ENCODE measurements around the gene HOXC9. TPM values are rescaled to one million over a fixed set of nuclear protein-coding genes. Genes with fewer than 3 reads are reported as not detected.

The HOXC9 gene
- total and polyA plus RNA-seq, 9 donors = 12.6 to 19.2 (median 15.6) TPM

GRCh38 chr12:54016478-54016964 is 16.6 kb downstream of the HOXC9 start:
- DNase-seq = peak; percentile 96
- peak overlapping the region; percentile 100 for H3K27ac ChIP-seq (ENCODE audit: low read length)
- no peaks in the 10 kb centered on the region for H3K9me3 ChIP-seq (replicated peaks; ENCODE audit: control insufficient read depth, low read depth, low read length)
- no peaks in the 10 kb centered on the region for H3K36me3 ChIP-seq (ENCODE audit: control insufficient read depth, insufficient read depth, low read length)
- peak overlapping the region; percentile 86 for H3K4me3 ChIP-seq (ENCODE audit: low read length)
- peaks cover 67% of the 10 kb centered on the region for H3K27me3 ChIP-seq (ENCODE audit: control insufficient read depth, insufficient read depth, low read length)
- peaks cover 66% of the 10 kb centered on the region for H3K4me1 ChIP-seq (ENCODE audit: control insufficient read depth, insufficient read depth, low read length)
- 0% methylated on average over 12 of the region's 25 CpGs for WGBS (ENCODE audit: insufficient coverage)

GRCh38 chr12:54017027-54017788 is 17.2 kb downstream of the HOXC9 start:
- Histone ChIP-seq H3K36me3 (ENCODE audit: control insufficient read depth, insufficient read depth, low read length) (no peaks in the 10 kb centered on the region), H3K4me1 (ENCODE audit: control insufficient read depth, insufficient read depth, low read length) (peaks cover 73% of the 10 kb centered on the region), H3K9me3 (replicated peaks; ENCODE audit: control insufficient read depth, low read depth, low read length) (no peaks in the 10 kb centered on the region), H3K4me3 (ENCODE audit: low read length) (peak overlapping the region; percentile 86), H3K27ac (ENCODE audit: low read length) (peak overlapping the region; percentile 100), H3K27me3 (ENCODE audit: control insufficient read depth, insufficient read depth, low read length) (peaks cover 71% of the 10 kb centered on the region)
- DNase-seq = peak; percentile 84
- under 1% methylated on average over 16 of the region's 24 CpGs for WGBS (ENCODE audit: insufficient coverage)

DNA sequence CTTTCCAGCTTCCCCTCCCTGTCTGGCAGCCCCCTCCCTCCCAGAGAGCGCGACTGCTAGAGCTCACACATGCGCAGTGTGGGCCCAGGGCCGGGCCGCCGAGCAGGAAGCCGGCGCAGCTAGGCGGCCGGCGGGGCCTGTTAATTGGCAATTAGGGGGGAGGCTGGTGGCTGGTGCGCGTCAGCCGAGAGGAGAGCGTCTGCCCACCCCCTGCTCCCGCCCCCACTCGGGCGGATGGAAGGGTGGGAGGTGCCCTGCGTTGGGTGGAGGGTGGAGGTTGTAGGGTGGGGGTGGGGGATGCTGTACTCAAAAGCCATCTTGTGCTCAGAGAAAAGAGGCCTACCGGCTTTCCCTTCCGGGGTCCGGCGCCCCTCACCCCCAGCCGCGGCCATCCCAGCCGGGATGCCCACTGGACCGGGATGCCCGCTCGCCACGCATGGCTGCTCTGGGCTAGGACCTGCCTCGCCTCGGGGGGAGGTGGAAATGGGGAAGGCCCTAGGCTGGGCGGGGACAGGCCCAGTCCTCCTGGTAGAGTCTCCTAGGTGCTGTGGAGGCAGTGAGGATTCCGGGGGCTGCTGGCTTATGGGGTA is 18.0 kb downstream of the HOXC9 start:
- Histone ChIP-seq H3K27ac (ENCODE audit: low read length) (peak overlapping the region; percentile 100), H3K4me3 (ENCODE audit: low read length) (peak overlapping the region; percentile 86), H3K9me3 (replicated peaks; ENCODE audit: control insufficient read depth, low read depth, low read length) (no peaks in the 10 kb centered on the region), H3K4me1 (ENCODE audit: control insufficient read depth, insufficient read depth, low read length) (peaks cover 78% of the 10 kb centered on the region), H3K27me3 (ENCODE audit: control insufficient read depth, insufficient read depth, low read length) (peaks cover 73% of the 10 kb centered on the region), H3K36me3 (ENCODE audit: control insufficient read depth, insufficient read depth, low read length) (no peaks in the 10 kb centered on the region)
- peak; percentile 97 for DNase-seq
- WGBS (ENCODE audit: insufficient coverage) = 2% methylated on average over 19 of the region's 34 CpGs

DNA sequence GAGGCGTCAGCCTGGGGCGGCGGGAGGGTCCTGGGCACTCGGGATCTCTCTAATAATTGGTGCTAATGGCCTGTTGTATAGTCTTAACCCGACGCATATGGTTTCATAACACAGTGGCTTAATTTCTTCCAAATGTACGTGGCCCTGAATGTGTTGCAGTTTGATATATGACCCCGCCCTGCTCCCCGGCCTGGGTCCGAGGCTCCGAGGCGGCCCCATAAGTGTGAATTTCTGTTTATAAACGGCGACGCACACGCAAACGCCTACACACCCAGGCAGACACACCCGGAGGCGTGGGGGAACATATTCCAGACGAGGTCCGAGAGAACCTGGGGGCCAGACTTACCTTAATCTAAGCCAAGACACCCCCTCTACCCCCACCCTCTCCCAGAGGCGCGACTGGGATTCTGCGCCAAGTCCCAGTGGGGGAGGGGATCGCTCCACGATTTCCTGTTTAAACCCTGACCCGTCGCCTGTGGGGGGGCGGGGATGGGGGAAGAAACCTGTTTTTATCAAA is 18.6 kb downstream of the HOXC9 start:
- Histone ChIP-seq H3K4me1 (ENCODE audit: control insufficient read depth, insufficient read depth, low read length) (peaks cover 78% of the 10 kb centered on the region), H3K9me3 (replicated peaks; ENCODE audit: control insufficient read depth, low read depth, low read length) (no peaks in the 10 kb centered on the region), H3K27ac (ENCODE audit: low read length) (peak overlapping the region; percentile 100), H3K36me3 (ENCODE audit: control insufficient read depth, insufficient read depth, low read length) (no peaks in the 10 kb centered on the region), H3K27me3 (ENCODE audit: control insufficient read depth, insufficient read depth, low read length) (peaks cover 70% of the 10 kb centered on the region), H3K4me3 (ENCODE audit: low read length) (peak overlapping the region; percentile 86)
- DNase-seq = peak; percentile 73
- 5% methylated on average over 8 of the region's 29 CpGs for WGBS (ENCODE audit: insufficient coverage)

GRCh38 chr12:54019091-54019811 is 19.3 kb downstream of the HOXC9 start:
- Histone ChIP-seq H3K4me1 (ENCODE audit: control insufficient read depth, insufficient read depth, low read length) (peaks cover 80% of the 10 kb centered on the region), H3K27me3 (ENCODE audit: control insufficient read depth, insufficient read depth, low read length) (peaks cover 72% of the 10 kb centered on the region), H3K27ac (ENCODE audit: low read length) (peak overlapping the region; percentile 100), H3K4me3 (ENCODE audit: low read length) (peak overlapping the region; percentile 86), H3K36me3 (ENCODE audit: control insufficient read depth, insufficient read depth, low read length) (no peaks in the 10 kb centered on the region), H3K9me3 (replicated peaks; ENCODE audit: control insufficient read depth, low read depth, low read length) (no peaks in the 10 kb centered on the region)
- WGBS (ENCODE audit: insufficient coverage) = 21% methylated on average over 19 of the region's 43 CpGs
- peak; percentile 60 for DNase-seq

- Histone ChIP-seq H3K27me3 (ENCODE audit: control insufficient read depth, insufficient read depth, low read length) (peaks cover 68% of the 10 kb centered on the region), H3K27ac (ENCODE audit: low read length) (peak overlapping the region; percentile 100), H3K4me1 (ENCODE audit: control insufficient read depth, insufficient read depth, low read length) (peaks cover 79% of the 10 kb centered on the region), H3K9me3 (replicated peaks; ENCODE audit: control insufficient read depth, low read depth, low read length) (no peaks in the 10 kb centered on the region), H3K36me3 (ENCODE audit: control insufficient read depth, insufficient read depth, low read length) (no peaks in the 10 kb centered on the region), H3K4me3 (ENCODE audit: low read length) (peak overlapping the region; percentile 86)
- WGBS (ENCODE audit: insufficient coverage) = 22% methylated on average over 6 of the region's 10 CpGs
- DNase-seq = peak; percentile 78
Observed at GRCh38 chr12:54019924-54020590, 20.1 kb downstream of the HOXC9 start.

GRCh38 chr12:54020591-54021405 is 20.8 kb downstream of the HOXC9 start:
- peak overlapping the region; percentile 86 for H3K4me3 ChIP-seq (ENCODE audit: low read length)
- peak; percentile 52 for DNase-seq
- peaks cover 79% of the 10 kb centered on the region for H3K4me1 ChIP-seq (ENCODE audit: control insufficient read depth, insufficient read depth, low read length)
- H3K27me3 ChIP-seq (ENCODE audit: control insufficient read depth, insufficient read depth, low read length) = peaks cover 61% of the 10 kb centered on the region
- no peaks in the 10 kb centered on the region for H3K9me3 ChIP-seq (replicated peaks; ENCODE audit: control insufficient read depth, low read depth, low read length)
- H3K36me3 ChIP-seq (ENCODE audit: control insufficient read depth, insufficient read depth, low read length) = no peaks in the 10 kb centered on the region
- peak overlapping the region; percentile 100 for H3K27ac ChIP-seq (ENCODE audit: low read length)
- 15% methylated on average over 11 of the region's 23 CpGs for WGBS (ENCODE audit: insufficient coverage)

- WGBS (ENCODE audit: insufficient coverage) = 75% methylated on average over 2 of the region's 16 CpGs
- H3K27ac ChIP-seq (ENCODE audit: low read length) = peak overlapping the region; percentile 100
- H3K9me3 ChIP-seq (replicated peaks; ENCODE audit: control insufficient read depth, low read depth, low read length) = no peaks in the 10 kb centered on the region
- H3K4me3 ChIP-seq (ENCODE audit: low read length) = peak overlapping the region; percentile 86
- peaks cover 80% of the 10 kb centered on the region for H3K4me1 ChIP-seq (ENCODE audit: control insufficient read depth, insufficient read depth, low read length)
- peak; percentile 48 for DNase-seq
- peaks cover 59% of the 10 kb centered on the region for H3K27me3 ChIP-seq (ENCODE audit: control insufficient read depth, insufficient read depth, low read length)
- H3K36me3 ChIP-seq (ENCODE audit: control insufficient read depth, insufficient read depth, low read length) = no peaks in the 10 kb centered on the region
Observed at GRCh38 chr12:54021432-54022013, 21.6 kb downstream of the HOXC9 start.

All from muscle of leg (tissue), 11 donors.